HG03378 (cell line): ENCODE results near the gene HRH3.

Source experiments
- ATAC-seq: cut with Tn5 transposase; IDR thresholded peaks from one replicate; pipeline ENCODE4 v1.9.1; 2021; ENCODE audit warnings: mild to moderate bottlenecking, moderate library complexity; ENCODE audit not compliant: unreplicated experiment

The HRH3 gene

GRCh38 chr20:62181808-62182207 is 38.3 kb downstream of the HRH3 start:
- ATAC-seq: no peak

- ATAC-seq: no peak
These were observed 40.9 kb downstream of the HRH3 start for GRCh38 chr20:62179162-62179504.

GRCh38 chr20:62178316-62179161 is 41.5 kb downstream of the HRH3 start:
- ATAC-seq: no peak

GRCh38 chr20:62177307-62177706 is 42.8 kb downstream of the HRH3 start:
- ATAC-seq: no peak

GRCh38 chr20:62176866-62177265 is 43.2 kb downstream of the HRH3 start:
- ATAC-seq: no peak

- no peak for ATAC-seq
These were observed 44.4 kb downstream of the HRH3 start for GRCh38 chr20:62175711-62176110.

- ATAC-seq: no peak
These were observed 45.0 kb downstream of the HRH3 start for GRCh38 chr20:62174870-62175624.

GRCh38 chr20:62174021-62174804 is 45.9 kb downstream of the HRH3 start:
- no peak for ATAC-seq

- no peak for ATAC-seq
These were observed 47.4 kb downstream of the HRH3 start for GRCh38 chr20:62172666-62173065.

- no peak for ATAC-seq
These were observed 48.8 kb downstream of the HRH3 start for GRCh38 chr20:62171245-62171644.

- ATAC-seq: no peak
These were observed 49.5 kb downstream of the HRH3 start for GRCh38 chr20:62170536-62170935.

GRCh38 chr20:62168890-62169435 is 51.1 kb downstream of the HRH3 start:
- no peak for ATAC-seq

GRCh38 chr20:62168061-62168460 is 52.0 kb downstream of the HRH3 start:
- no peak for ATAC-seq

GRCh38 chr20:62167474-62167873 is 52.6 kb downstream of the HRH3 start:
- ATAC-seq: no peak

- ATAC-seq: no peak
These were observed 54.2 kb downstream of the HRH3 start for GRCh38 chr20:62165762-62166399.
